Keratinocyte (primary cell): ENCODE measurements around the gene PEX5L. TPM values are rescaled to one million over a fixed set of nuclear protein-coding genes. Genes with fewer than 3 reads are reported as not detected.

Experiments used
- DNase-seq: peaks from one replicate; pipeline ENCODE4 v3.0.0-alpha.2; 2011; ENCODE audit warnings: low read depth, missing footprints, low spot score
- FAIRE-seq: peaks from 2 replicates; lab custom pipeline; 2011; peaks lifted over from hg19 to GRCh38; lab: Jason Lieb, UNC
- H2AFZ ChIP-seq: 2 replicates; pipeline ENCODE4 v1.6.0; 2012; ENCODE audit warnings: low read length, control low read depth, inconsistent platforms; ENCODE audit not compliant: control insufficient read depth
- H3K27ac ChIP-seq: 2 replicates; pipeline ENCODE4 v1.5.1; 2011; ENCODE audit warnings: low read length; ENCODE audit not compliant: control insufficient read depth, insufficient read depth
- H3K27me3 ChIP-seq: 3 replicates; pipeline ENCODE4 v1.6.0; 2011; ENCODE audit warnings: low read length; ENCODE audit not compliant: control insufficient read depth, insufficient read depth; ENCODE audit errors: extremely low read depth
- H3K36me3 ChIP-seq, 2 experiments: 2 replicates in 1 of 2; 3 replicates in 1 of 2; pipeline ENCODE4 v1.5.1; 2011; ENCODE audit warnings: low read length in 2 of 2, mild to moderate bottlenecking in 1 of 2; ENCODE audit not compliant: control insufficient read depth in 2 of 2, insufficient read depth in 2 of 2; ENCODE audit errors: extremely low read depth in 1 of 2
- H3K4me1 ChIP-seq: 3 replicates; pipeline ENCODE4 v1.5.1; 2011; ENCODE audit warnings: low read length; ENCODE audit not compliant: control insufficient read depth, insufficient read depth; ENCODE audit errors: extremely low read depth
- H3K4me2 ChIP-seq: 3 replicates; pipeline ENCODE4 v1.6.0; 2011; ENCODE audit warnings: low read depth, low read length; ENCODE audit not compliant: control insufficient read depth, insufficient read depth; ENCODE audit errors: extremely low read depth
- H3K4me3 ChIP-seq, 3 experiments: fragments of 200-600 bp in 1 of 3; sonication (generic) in 1 of 3; 2 replicates in 2 of 3; 3 replicates in 1 of 3; pipeline ENCODE4 v1.5.1; 2011 to 2016; ENCODE audit warnings: low read length in 3 of 3, mild to moderate bottlenecking in 3 of 3, control low read depth in 2 of 3, inconsistent platforms in 1 of 3, low read depth in 1 of 3, mixed read lengths in 1 of 3, mixed run types in 1 of 3, moderate library complexity in 1 of 3; ENCODE audit not compliant: control insufficient read depth in 2 of 3, insufficient read depth in 2 of 3; ENCODE audit errors: extremely low read depth in 1 of 3
- H3K79me2 ChIP-seq: 2 replicates; pipeline ENCODE4 v1.6.0; 2012; ENCODE audit warnings: low read length; ENCODE audit not compliant: control insufficient read depth, insufficient read depth
- H3K9ac ChIP-seq: 3 replicates; pipeline ENCODE4 v1.6.0; 2011; ENCODE audit warnings: low read length; ENCODE audit not compliant: control insufficient read depth, insufficient read depth; ENCODE audit errors: extremely low read depth
- H3K9me1 ChIP-seq: 3 replicates; pipeline ENCODE4 v1.6.0; 2011; ENCODE audit warnings: low read length; ENCODE audit not compliant: control insufficient read depth, insufficient read depth; ENCODE audit errors: extremely low read depth
- H3K9me3 ChIP-seq: 2 replicates; pipeline ENCODE4 v1.5.1; 2012; ENCODE audit warnings: low read depth, low read length; ENCODE audit not compliant: control insufficient read depth
- H4K20me1 ChIP-seq: 3 replicates; pipeline ENCODE4 v1.6.0; 2011; ENCODE audit warnings: low read length; ENCODE audit not compliant: control insufficient read depth, insufficient read depth; ENCODE audit errors: extremely low read depth
- CTCF ChIP-seq, 3 experiments: IDR thresholded peaks in 1 of 3; conservative IDR thresholded peaks in 1 of 3; optimal IDR thresholded peaks in 1 of 3; 2 replicates in 2 of 3; 3 replicates in 1 of 3; pipeline versions ENCODE3 to v1.5.1; 2011; ENCODE audit warnings: low read length in 3 of 3, mild to moderate bottlenecking in 3 of 3, moderate library complexity in 2 of 3, control low read depth in 1 of 3, inconsistent platforms in 1 of 3; ENCODE audit not compliant: insufficient read depth in 2 of 3; ENCODE audit errors: extremely low read depth in 1 of 3
- EZH2 ChIP-seq: IDR thresholded peaks from one replicate; pipeline ENCODE4 v1.6.1; 2012; ENCODE audit warnings: inconsistent platforms, mild to moderate bottlenecking, low read length, moderate library complexity
- dilution Hi-C: fragments of 300-500 bp; cut with MboI; formaldehyde crosslinking; loops from one replicate; pipeline ENCODE4 v1.7.0; 2020; ENCODE audit warnings: low sequenced_read_pairs; ENCODE audit not compliant: extremely low pct_ligation_motif_present
- polyA plus RNA-seq, 5 experiments: library from polyadenylated mRNA; depleted of rRNA in 3 of 5; stranded (reverse) in 3 of 5; stranded (forward) in 1 of 5; unstranded in 1 of 5; fragments of >200 nt; gene quantifications; 1 replicate in 1 of 5; 2 replicates in 3 of 5; 3 replicates in 1 of 5; pipeline versions ENCODE4 v1.2.1 to v1.2.3, GENCODE V29; 2011 to 2012; ENCODE audit warnings: missing spikeins in 2 of 5, low read depth in 1 of 5, low replicate concordance in 1 of 5

The PEX5L gene
- polyA plus RNA-seq, 1 donor (not counting 4 experiments of a cell fraction or from before 2014, with no cell fraction given) = 0.92 TPM

- H3K4me1 ChIP-seq = peaks cover 12% of the 10 kb centered on the region
- FAIRE-seq (peak; percentile 13), DNase-seq (peak; percentile 11)
- H3K79me2 ChIP-seq = no peaks in the 10 kb centered on the region
- no peaks in the 10 kb centered on the region for H3K9me1 ChIP-seq
- no peaks in the 10 kb centered on the region for H3K9me3 ChIP-seq
- no peak overlapping the region for H3K27ac ChIP-seq
- no peaks in the 10 kb centered on the region for H3K27me3 ChIP-seq
- dilution Hi-C loops = no loop called here
- peak overlapping the region; percentile 49 for H2AFZ ChIP-seq
- no peak for TF ChIP-seq CTCF (optimal IDR thresholded peaks at IDR 0.05 in 1 of 3, IDR thresholded peaks at IDR 0.05 in 1 of 3, conservative IDR thresholded peaks at IDR 0.05 in 1 of 3; ENCODE audit: extremely low read depth in 1 of 3, insufficient read depth in 2 of 3, low read length in 3 of 3)
- TF ChIP-seq EZH2 = no peak
- no peak overlapping the region for H3K9ac ChIP-seq
- no peaks in the 10 kb centered on the region for H4K20me1 ChIP-seq
- no peaks in the 10 kb centered on the region for H3K36me3 ChIP-seq
- H3K4me2 ChIP-seq = peak overlapping the region; percentile 41
- H3K4me3 ChIP-seq = no peak overlapping the region
These were observed 195.8 kb downstream of the PEX5L start for GRCh38 chr3:179840985-179841384.

GRCh38 chr3:179837374-179837773 is 199.4 kb downstream of the PEX5L start:
- H2AFZ ChIP-seq = no peak overlapping the region
- dilution Hi-C loops = no loop called here
- DNase-seq (no peak), FAIRE-seq (no peak)
- H3K9ac ChIP-seq = no peak overlapping the region
- no peak overlapping the region for H3K27ac ChIP-seq
- TF ChIP-seq CTCF (optimal IDR thresholded peaks at IDR 0.05 in 1 of 3, IDR thresholded peaks at IDR 0.05 in 1 of 3, conservative IDR thresholded peaks at IDR 0.05 in 1 of 3; ENCODE audit: extremely low read depth in 1 of 3, insufficient read depth in 2 of 3, low read length in 3 of 3) = no peak
- no peak for TF ChIP-seq EZH2
- H3K36me3 ChIP-seq = no peaks in the 10 kb centered on the region
- no peaks in the 10 kb centered on the region for H3K27me3 ChIP-seq
- H3K4me2 ChIP-seq = no peak overlapping the region
- no peaks in the 10 kb centered on the region for H4K20me1 ChIP-seq
- H3K79me2 ChIP-seq = no peaks in the 10 kb centered on the region
- H3K4me1 ChIP-seq = peaks cover 12% of the 10 kb centered on the region
- no peaks in the 10 kb centered on the region for H3K9me1 ChIP-seq
- H3K9me3 ChIP-seq = no peaks in the 10 kb centered on the region
- H3K4me3 ChIP-seq = no peak overlapping the region
